Kidney glomerular epithelial cell (primary cell): ENCODE measurements around the gene MAP2K5.
"Not testable (repeated sequence)": the region's sequence is repeated elsewhere in the genome, so short reads cannot be mapped to it uniquely, and the experiment has no call there.

Source experiments
- DNase-seq: peaks from one replicate; lab custom pipeline; 2025; lab: John Stamatoyannopoulos, UW

The MAP2K5 gene

DNA sequence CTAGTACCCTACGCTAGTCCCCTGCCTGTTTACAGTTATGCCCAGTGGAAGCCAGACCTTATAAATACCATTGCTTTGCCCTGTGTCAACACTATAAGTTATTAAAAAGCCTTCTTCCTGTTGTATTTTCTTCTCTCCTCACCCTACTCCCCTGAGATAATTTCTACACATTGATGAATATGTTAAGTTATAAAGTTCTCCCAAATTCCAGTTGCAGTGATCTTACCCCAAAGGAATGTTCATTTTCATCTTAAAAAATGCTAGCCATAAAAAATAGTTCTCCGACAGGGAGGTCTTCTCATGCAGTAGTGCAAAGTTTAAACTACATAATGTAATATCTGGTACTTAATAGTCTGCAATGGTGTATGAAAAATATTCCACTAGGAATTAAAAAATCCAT is 58.6 kb downstream of the MAP2K5 start:
- DNase-seq = no peak

DNA sequence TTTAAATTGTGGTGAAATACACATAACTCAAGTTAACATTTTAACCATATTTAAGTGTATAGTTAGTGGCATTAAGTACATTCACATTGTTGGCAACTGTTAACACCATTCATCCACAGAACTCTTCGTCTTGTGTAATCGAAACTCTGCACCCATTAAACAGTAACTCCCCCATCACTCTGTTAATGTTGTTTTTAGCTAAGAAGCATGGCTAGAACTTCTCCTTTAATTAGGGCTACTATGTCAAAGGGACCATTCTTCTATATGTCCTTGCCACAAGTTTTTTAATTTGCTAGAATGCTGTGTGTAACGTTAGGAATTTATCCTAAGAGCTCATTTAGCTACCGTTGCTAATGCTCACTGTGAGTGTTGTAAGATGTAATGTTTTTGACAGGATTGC is 60.6 kb downstream of the MAP2K5 start:
- no peak for DNase-seq

- DNase-seq = no peak
Measured at GRCh38 chr15:67605871-67606270, 63.4 kb downstream of the MAP2K5 start.

DNA sequence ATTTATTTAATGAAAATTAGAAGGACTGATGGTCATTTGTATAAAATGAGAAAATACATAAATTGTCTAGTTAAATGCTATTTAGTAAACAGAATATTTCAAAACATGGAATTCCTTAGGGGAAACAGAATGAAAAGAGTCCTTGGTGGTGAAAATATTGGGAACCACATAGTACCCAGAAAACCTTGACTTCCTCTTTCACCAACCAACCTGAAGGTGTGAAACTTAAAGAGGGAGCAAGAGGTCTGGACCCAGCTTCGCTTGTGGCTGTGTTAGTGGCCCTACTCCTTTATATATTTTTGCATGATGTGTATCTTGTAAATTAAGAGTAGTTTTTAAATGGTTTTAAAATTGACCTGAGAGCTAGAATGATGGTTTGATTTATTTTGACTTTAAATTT is 64.2 kb downstream of the MAP2K5 start:
- DNase-seq = no peak

DNA sequence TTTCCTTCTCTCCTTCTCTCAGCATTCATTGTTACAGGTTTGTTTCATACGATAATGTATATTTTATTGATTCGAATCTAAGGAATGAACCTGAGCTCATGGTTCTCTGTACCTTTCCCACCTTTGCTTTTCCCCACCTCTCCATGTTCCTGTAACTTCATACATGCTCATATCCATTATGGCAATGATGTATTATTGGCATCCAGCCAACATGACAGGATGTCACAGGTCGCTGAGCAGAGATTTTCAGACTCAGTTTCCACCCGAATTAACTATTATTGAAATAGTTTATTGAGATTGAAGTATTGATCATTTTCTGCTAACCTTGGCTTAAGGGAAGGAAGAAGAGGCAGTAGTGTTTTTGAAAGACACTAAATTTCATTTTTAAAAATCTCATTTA is 64.8 kb downstream of the MAP2K5 start:
- no peak for DNase-seq

DNA sequence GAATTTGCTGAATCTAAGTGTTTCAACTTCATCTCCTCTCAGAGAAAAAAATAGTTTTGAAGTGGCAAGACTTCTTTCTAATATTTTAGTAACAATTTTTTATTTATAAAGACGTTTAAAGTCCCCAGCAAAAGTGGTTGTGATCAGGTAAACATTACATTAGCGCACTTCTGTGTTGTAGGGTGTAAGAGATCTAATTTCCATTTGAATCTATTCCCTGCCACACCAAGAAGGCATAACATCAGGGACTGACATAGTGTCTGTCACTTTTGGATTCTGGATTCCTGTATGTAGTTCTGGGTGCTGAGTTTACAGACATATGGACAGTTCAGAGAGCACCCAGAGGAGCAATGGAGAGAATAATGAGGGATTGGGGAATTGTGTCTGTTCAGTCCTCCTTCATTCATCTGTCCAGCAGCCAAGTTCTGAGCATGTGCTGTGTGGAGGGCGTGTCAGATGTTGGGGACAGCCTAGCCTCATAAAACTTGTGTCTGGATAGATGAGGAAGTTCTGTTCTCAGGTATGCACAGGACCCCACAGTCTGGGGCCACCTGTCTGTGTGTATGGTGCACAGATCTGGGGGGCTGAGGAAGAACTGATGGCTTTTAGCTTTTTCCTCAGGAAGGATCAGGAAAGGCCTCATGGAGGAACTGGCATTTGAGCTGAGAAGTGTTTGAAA is 65.6 kb downstream of the MAP2K5 start:
- DNase-seq = no peak

GRCh38 chr15:67608638-67608959 is 66.1 kb downstream of the MAP2K5 start:
- DNase-seq = no peak

GRCh38 chr15:67611370-67612369 is 69.2 kb downstream of the MAP2K5 start:
- DNase-seq = no peak

DNA sequence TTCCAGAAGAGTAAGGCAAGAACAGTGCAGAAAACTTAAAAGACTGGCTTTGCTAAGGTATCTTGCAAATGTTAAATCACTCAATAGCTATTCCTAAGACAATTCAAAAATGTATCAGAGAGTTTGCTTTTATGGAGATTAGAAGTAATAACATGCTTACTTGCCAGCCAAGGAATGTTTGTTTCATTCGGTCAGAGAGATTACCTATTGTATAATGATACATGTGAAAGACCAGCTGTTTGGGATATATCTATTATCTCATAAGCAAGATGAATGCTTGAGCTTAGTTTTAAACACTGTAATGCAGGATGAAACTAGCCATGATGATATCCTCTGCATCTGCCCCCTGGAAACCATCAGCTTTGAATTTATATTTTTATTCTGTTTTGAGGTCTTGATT is 70.7 kb downstream of the MAP2K5 start:
- no peak for DNase-seq

- DNase-seq = no peak
Measured at GRCh38 chr15:67613708-67614107, 71.2 kb downstream of the MAP2K5 start.

GRCh38 chr15:67615131-67615534 is 72.6 kb downstream of the MAP2K5 start:
- not testable (repeated sequence) for DNase-seq

- no peak for DNase-seq
Measured at GRCh38 chr15:67618297-67618696, 75.8 kb downstream of the MAP2K5 start.

GRCh38 chr15:67622110-67622509 is 79.6 kb downstream of the MAP2K5 start:
- DNase-seq = no peak

DNA sequence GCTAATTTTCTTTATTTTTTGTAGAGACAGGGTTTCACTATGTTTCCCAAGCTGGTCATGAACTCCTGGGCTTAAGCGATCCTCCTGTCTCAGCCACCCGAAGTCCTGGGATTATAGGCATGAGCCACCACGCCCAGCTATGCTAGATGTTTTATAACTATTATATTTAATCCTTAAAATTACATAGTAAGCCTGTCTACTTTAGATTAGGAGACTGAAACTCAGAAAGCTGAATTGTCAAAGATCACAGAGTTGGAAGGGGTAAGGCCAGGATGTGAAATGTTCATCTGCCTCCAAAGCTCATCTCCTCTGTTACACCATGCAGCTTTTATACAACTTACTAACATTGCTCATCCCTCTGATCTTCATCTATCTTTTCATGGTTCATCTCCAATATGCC is 89.8 kb downstream of the MAP2K5 start:
- DNase-seq = no peak

GRCh38 chr15:67635950-67636349 is 93.4 kb downstream of the MAP2K5 start:
- not testable (repeated sequence) for DNase-seq

GRCh38 chr15:67639591-67639990 is 97.1 kb downstream of the MAP2K5 start:
- no peak for DNase-seq

DNA sequence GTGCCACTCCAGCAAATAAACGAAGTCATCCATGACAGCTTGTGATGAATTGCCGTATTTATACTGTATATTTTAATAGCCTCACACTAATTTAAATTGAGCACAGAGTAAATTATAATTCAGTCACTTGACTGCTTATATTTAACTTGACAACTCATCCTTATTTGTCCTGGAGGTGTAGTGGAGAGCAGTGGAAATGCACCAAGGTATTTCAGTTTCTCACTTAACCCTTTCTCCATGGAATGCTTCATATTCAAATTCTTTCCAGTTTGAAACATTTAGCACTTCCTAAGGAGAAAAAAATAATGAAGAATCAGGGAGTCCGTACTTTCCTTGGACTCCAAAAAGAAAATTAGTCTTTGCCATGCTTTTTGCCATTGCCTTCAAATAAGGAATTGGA is 99.0 kb downstream of the MAP2K5 start:
- no peak for DNase-seq

DNA sequence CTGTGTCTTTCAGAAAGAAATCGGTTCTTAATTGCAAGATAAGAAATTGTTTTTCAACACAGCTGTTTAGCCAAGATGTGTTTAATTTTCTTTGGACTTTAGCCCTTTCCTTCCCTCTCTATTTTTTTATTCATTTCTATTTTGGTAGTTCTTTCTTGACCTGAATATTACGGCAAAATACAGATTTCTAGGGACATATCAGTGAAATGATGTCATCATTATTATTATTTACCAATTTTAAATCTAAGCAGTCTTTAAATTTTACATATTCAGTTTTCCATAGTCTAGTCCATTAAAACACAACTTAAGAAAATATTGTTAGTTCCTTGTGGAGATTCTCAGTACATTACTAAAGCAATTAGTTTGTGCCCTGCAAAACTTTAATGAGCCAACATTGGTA is 104.3 kb downstream of the MAP2K5 start:
- DNase-seq = no peak

DNA sequence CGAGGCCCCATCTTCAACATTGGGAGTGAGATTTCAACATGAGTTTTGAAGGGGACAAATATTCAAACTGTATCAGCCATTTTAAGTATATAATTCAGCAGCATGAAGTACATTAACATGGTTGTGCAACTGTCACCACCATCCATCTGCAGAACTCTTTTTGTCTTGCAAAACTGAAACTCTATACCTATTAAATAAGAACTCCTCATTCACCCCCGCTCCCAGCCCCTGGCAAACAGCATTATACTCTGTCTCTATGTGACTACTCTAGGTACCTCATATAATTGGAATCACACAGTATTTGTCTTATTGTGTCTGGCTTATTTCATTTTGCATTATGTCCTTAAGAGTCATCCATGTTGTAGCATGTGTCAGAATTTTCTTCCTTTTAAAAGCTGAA is 110.1 kb downstream of the MAP2K5 start:
- no peak for DNase-seq

DNA sequence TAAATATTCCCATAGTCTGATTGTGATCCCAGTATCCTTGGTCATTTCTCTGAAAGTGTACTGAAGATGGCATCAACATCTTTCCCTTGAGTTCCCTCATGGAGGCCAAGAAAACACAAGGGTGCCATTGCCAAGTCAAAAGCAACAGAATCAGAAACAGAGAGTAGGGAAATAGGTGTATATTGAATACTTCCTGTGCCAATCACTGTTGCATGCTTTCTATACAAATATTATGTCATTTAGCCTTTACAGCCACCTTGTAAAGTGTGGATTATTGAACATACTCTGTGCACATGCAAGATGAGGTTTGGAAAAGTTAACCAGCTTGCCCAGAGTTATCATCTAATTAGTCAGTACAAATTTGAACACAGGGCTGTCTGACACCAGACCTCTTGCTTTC is 117.9 kb downstream of the MAP2K5 start:
- DNase-seq = no peak

- no peak for DNase-seq
Measured at GRCh38 chr15:67660874-67661606, 118.5 kb downstream of the MAP2K5 start.

DNA sequence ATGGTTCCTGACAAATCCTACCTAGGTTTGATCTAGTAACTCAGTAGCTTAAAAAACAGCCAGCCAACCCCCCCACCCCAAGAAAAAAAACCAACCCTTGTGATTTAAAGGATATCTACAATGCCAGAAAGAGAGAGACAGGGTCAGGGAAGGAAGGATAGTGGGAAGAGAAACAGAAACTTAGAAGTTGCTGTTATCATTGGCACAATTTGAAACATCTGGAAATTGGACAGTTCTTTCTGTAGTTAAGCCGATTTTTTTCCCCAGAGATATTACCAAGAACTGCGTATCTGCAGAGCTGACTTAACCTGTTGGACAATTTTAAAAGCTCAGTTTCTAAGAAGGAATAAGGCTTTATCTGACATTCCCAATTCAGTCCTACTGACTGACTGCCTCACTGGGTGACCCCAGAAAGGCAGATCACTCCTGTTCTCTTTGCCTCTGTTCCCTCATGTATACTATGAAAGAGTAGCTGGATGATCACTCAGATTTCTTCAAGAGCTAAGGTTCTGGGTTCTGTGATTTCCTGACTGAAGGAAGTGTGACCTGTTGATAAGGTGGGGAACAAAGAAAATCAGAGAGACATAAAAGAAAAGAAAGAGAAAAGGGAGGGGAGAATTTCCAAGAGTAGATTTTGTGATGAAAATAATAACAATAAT is 128.3 kb downstream of the MAP2K5 start:
- no peak for DNase-seq
